Astrocyte of the spinal cord (primary cell): ENCODE results near the gene GALNT14.

Source experiments
- DNase-seq: peaks from one replicate; pipeline ENCODE4 v3.0.0; 2011; ENCODE audit warnings: low read depth, low spot score
- H3K4me3 ChIP-seq: 2 replicates; pipeline ENCODE4 v1.5.1; 2011; ENCODE audit warnings: low read depth, mild to moderate bottlenecking, low read length, moderate library complexity
- in situ Hi-C: cut with HindIII; loops from 2 replicates; pipeline ENCODE4 v1.10.0; 2017; ENCODE audit warnings: low sequenced_read_pairs
- TF ChIP-seq, protein P1 (sequence below): IDR thresholded peaks from 2 replicates; pipeline ENCODE4 v1.5.1; 2012; ENCODE audit warnings: low read depth, mild to moderate bottlenecking, low read length, inconsistent platforms

GALNT14 gene

DNA sequence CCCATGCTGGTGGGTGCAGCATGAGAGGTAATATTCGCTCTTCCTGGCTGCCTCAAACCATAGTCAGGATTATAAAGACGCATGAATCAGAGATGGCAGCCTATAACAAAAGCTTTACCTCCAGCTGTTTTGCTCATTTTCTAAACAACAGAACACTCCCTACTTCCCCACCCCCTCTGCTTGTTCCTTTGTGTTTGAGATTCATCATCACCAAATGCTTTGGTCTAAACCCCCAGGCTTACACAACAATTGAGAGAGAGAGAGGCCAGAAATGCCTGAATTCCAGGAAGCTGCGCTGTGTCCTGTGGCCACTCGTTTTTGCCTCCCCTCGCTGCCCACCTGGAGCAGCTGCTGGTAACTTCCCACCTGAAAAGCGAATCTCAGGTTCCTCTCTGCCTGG is 252.2 kb downstream of the GALNT14 start:
- H3K4me3 ChIP-seq = no peak overlapping the region
- TF ChIP-seq, protein P1, sequence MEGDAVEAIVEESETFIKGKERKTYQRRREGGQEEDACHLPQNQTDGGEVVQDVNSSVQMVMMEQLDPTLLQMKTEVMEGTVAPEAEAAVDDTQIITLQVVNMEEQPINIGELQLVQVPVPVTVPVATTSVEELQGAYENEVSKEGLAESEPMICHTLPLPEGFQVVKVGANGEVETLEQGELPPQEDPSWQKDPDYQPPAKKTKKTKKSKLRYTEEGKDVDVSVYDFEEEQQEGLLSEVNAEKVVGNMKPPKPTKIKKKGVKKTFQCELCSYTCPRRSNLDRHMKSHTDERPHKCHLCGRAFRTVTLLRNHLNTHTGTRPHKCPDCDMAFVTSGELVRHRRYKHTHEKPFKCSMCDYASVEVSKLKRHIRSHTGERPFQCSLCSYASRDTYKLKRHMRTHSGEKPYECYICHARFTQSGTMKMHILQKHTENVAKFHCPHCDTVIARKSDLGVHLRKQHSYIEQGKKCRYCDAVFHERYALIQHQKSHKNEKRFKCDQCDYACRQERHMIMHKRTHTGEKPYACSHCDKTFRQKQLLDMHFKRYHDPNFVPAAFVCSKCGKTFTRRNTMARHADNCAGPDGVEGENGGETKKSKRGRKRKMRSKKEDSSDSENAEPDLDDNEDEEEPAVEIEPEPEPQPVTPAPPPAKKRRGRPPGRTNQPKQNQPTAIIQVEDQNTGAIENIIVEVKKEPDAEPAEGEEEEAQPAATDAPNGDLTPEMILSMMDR = no peak
- no peak for DNase-seq
- in situ Hi-C loops = no loop called here

DNA sequence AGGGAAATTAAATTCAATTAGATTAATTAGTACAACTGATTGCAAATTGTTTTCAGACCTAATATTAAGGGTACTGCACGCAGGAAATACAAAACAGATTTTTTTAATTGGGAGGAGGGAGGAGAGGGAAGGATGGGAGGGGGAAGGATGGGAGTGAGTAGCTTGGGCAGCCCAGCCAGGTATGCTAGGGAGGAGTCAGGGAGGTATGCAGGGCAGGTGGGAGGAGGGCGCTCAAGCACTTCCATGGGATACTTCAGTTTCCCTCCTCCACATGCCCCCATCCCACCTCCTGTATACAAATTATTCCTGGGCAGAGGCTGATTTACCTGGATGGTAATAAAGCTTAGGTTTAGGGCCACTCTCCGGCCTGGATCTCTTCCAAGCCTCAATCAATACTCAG is 254.4 kb downstream of the GALNT14 start:
- in situ Hi-C loops = no loop called here
- TF ChIP-seq, protein P1 = no peak
- no peak for DNase-seq
- H3K4me3 ChIP-seq = no peak overlapping the region

DNA sequence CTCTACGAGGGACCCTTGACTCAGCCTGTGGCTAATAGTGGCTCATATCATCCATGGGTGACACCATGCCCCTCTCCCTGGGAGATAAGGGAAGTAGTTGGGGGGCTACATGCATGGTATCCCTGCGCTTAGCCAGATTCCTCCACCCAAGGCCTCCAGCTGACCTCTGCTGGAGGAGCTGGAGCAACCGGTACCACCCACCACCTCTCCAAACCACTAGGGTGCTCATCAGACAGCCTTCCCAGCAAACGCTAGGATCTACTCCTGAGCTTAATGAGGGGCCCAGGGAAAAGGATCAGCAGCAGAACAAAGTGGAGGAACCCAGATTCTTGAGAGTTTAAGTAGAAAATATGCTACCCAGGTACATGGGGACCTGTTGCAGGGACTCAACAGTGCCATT is 255.1 kb downstream of the GALNT14 start:
- no peak overlapping the region for H3K4me3 ChIP-seq
- TF ChIP-seq, protein P1 = no peak
- DNase-seq = no peak
- in situ Hi-C loops = no loop called here

DNA sequence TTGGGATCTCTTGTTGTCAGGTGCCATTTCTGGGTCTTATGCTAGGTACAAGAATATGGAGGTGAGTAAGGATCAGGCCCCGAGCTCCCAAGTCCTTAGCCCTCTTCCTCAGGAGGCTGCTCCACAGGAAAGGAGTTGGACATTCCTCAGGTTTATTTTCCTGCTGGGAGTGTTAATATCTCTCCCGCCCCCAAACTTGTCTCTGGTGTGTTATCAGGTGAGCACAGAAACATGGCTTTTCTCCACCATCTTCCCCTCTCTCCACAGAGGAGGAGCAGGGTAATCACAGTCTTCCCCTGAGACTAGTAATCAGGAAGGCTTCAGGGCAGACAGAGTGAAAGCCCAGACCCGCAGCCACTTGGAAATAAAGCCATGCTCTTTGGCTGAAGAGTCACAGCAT is 257.7 kb downstream of the GALNT14 start:
- TF ChIP-seq, protein P1 = no peak
- no peak overlapping the region for H3K4me3 ChIP-seq
- in situ Hi-C loops = no loop called here

DNA sequence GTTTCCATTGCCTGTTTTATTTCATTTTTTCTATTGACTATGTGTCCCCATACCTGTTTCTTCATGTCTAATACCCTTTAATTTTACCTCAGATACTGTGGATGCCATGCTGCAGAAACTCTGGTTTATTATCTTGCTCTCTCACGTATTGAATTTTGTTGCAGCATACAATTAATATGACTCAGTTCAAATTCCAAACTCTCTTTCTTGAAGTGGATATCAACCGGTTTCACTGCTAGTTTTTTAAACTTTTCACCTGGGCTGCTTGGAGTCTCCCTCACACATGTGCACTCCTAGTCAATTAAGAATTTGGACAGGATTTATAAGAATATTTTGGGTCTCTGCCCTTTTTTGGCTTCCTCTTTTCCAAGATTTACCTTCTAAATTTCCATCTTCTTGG is 260.4 kb downstream of the GALNT14 start:
- DNase-seq = no peak
- in situ Hi-C loops = no loop called here

More for the DNA sequence above, 257.7 kb downstream of the GALNT14 start:
- DNase-seq = no peak

DNA sequence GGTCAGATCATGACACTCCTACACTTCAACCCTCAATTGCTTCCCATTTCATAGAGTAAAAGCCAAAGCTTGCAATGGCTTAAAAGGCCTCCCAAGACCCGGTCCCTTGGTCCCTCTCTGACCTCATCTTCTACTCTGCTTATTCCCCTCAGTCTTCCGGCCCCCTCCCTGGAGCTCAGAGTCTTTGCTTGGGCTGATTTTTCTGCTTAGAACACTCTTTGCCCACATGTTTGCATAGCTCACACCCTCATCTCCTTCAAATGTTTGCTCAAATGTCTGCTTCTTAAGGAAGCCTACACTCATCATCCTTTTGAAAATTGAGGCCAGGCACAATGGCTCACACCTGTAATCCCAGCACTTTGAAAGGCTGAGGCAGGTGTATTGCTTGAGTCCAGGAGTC is 265.4 kb downstream of the GALNT14 start:
- TF ChIP-seq, protein P1 = no peak
- in situ Hi-C loops = no loop called here

More for the DNA sequence above, 260.4 kb downstream of the GALNT14 start:
- TF ChIP-seq, protein P1 = no peak
- no peak overlapping the region for H3K4me3 ChIP-seq

More for the DNA sequence above, 265.4 kb downstream of the GALNT14 start:
- H3K4me3 ChIP-seq = no peak overlapping the region
- DNase-seq = no peak
